Neural cell (in vitro differentiated cells): ENCODE measurements around the gene ACY1. TPM values are rescaled to one million over a fixed set of nuclear protein-coding genes. Genes with fewer than 3 reads are reported as not detected.

Experiments used
- H2AFZ ChIP-seq: fragments of 200-600, 300-800 bp; sonication (generic), shearing (Covaris generic); 2 replicates; pipeline ENCODE4 v1.6.0; 2014; ENCODE audit warnings: low read depth, mild to moderate bottlenecking, antibody characterized with exemption, low read length, moderate library complexity
- H3F3A ChIP-seq: fragments of 200-600 bp; shearing (Covaris generic); 2 replicates; pipeline ENCODE4 v1.6.1; 2016; ENCODE audit warnings: mild to moderate bottlenecking, moderate library complexity, mixed read lengths, antibody characterized with exemption, low read length; ENCODE audit not compliant: insufficient read depth, poor library complexity, severe bottlenecking
- H3K27ac ChIP-seq: fragments of 200-600, 300-800 bp; sonication (generic), shearing (Covaris generic); 2 replicates; pipeline ENCODE4 v1.5.1; 2014; ENCODE audit warnings: mild to moderate bottlenecking, low read length, moderate library complexity
- H3K27me3 ChIP-seq: fragments of 300-800, 200-600 bp; sonication (generic), shearing (Covaris generic); 2 replicates; pipeline ENCODE4 v1.6.0; 2014; ENCODE audit warnings: mild to moderate bottlenecking, low read depth, low read length, moderate library complexity; ENCODE audit not compliant: insufficient read depth
- H3K36me3 ChIP-seq: fragments of 300-800, 200-600 bp; sonication (generic), shearing (Covaris generic); 2 replicates; pipeline ENCODE4 v1.5.1; 2014; ENCODE audit warnings: mild to moderate bottlenecking, antibody characterized with exemption, low read length, moderate library complexity; ENCODE audit not compliant: insufficient read depth
- H3K4me2 ChIP-seq: fragments of 300-800, 200-600 bp; sonication (generic), shearing (Covaris generic); 2 replicates; pipeline ENCODE4 v1.6.0; 2014; ENCODE audit warnings: mild to moderate bottlenecking, low read length
- H3K4me3 ChIP-seq: fragments of 300-800, 200-600 bp; sonication (generic), shearing (Covaris generic); 2 replicates; pipeline ENCODE4 v1.5.1; 2014; ENCODE audit warnings: mild to moderate bottlenecking, low read length, moderate library complexity
- H3K79me2 ChIP-seq: fragments of 200-600 bp; shearing (Covaris generic); replicated peaks from 2 replicates; pipeline ENCODE4 v1.6.0; 2014; ENCODE audit warnings: mild to moderate bottlenecking, low read length, moderate library complexity; ENCODE audit not compliant: insufficient read depth
- H3K9ac ChIP-seq: fragments of 300-800, 200-600 bp; sonication (generic), shearing (Covaris generic); 2 replicates; pipeline ENCODE4 v1.6.1; 2016; ENCODE audit warnings: mild to moderate bottlenecking, low read length, mixed read lengths
- H3K9me2 ChIP-seq: fragments of 200-600 bp; shearing (Covaris generic); 2 replicates; pipeline ENCODE4 v1.6.1; 2016; ENCODE audit warnings: mild to moderate bottlenecking, low read length, mixed read lengths; ENCODE audit not compliant: insufficient read depth
- H3K9me3 ChIP-seq: fragments of 200-600, 300-800 bp; sonication (generic), shearing (Covaris generic); 2 replicates; pipeline ENCODE4 v1.6.1; 2016; ENCODE audit warnings: mild to moderate bottlenecking, mixed run types, low read length, moderate library complexity, mixed read lengths
- H4K20me1 ChIP-seq: fragments of 200-600 bp; shearing (Covaris generic); 2 replicates; pipeline ENCODE4 v1.6.1; 2016; ENCODE audit warnings: mild to moderate bottlenecking, mixed run types; ENCODE audit not compliant: insufficient read depth
- CTCF ChIP-seq: fragments of 450-650 bp; IDR thresholded peaks from 2 replicates; pipeline ENCODE4 v1.5.1; 2014; ENCODE audit warnings: antibody characterized with exemption, mild to moderate bottlenecking, moderate library complexity; ENCODE audit not compliant: poor library complexity, severe bottlenecking
- EP300 ChIP-seq: fragments of 450-650 bp; conservative IDR thresholded peaks from 2 replicates; pipeline ENCODE4 v1.6.1; 2014; ENCODE audit warnings: antibody characterized with exemption, mild to moderate bottlenecking, moderate library complexity; ENCODE audit not compliant: poor library complexity, severe bottlenecking
- EZH2 ChIP-seq: fragments of 200-600, 300-800 bp; shearing (Covaris generic), sonication (generic); IDR thresholded peaks from 2 replicates; pipeline ENCODE4 v1.6.1; 2014; ENCODE audit warnings: antibody characterized with exemption, low read length, borderline replicate concordance, mild to moderate bottlenecking; ENCODE audit not compliant: insufficient read depth, poor library complexity, severe bottlenecking
- MXI1 ChIP-seq: fragments of 450-650 bp; conservative IDR thresholded peaks from 2 replicates; pipeline ENCODE4 v1.6.1; 2014; ENCODE audit warnings: antibody characterized with exemption, mild to moderate bottlenecking; ENCODE audit not compliant: poor library complexity, severe bottlenecking
- POLR2AphosphoS5 ChIP-seq: IDR thresholded peaks from 2 replicates; pipeline ENCODE4 v1.6.1; 2012
- RAD21 ChIP-seq: fragments of 450-650 bp; conservative IDR thresholded peaks from 2 replicates; pipeline ENCODE4 v1.6.1; 2014; ENCODE audit warnings: antibody characterized with exemption, mild to moderate bottlenecking, moderate library complexity
- REST ChIP-seq: IDR thresholded peaks from 2 replicates; pipeline ENCODE4 v1.6.1; 2012; ENCODE audit warnings: borderline replicate concordance
- SMC3 ChIP-seq: fragments of 450-650 bp; conservative IDR thresholded peaks from 2 replicates; pipeline ENCODE4 v1.6.1; 2014; ENCODE audit warnings: antibody characterized with exemption, mild to moderate bottlenecking, moderate library complexity; ENCODE audit not compliant: poor library complexity
- TAF1 ChIP-seq: IDR thresholded peaks from 2 replicates; pipeline ENCODE4 v1.6.1; 2012; ENCODE audit warnings: low read depth
- polyA plus RNA-seq: library from polyadenylated mRNA; depleted of rRNA; stranded (reverse); fragments of >200 nt; gene quantifications from 2 replicates; pipeline ENCODE4 v1.2.3, GENCODE V29; 2014

Gene ACY1
- polyA plus RNA-seq, 1 donor from 2014 or later: 14.4 TPM

- Histone ChIP-seq H2AFZ (no peak overlapping the region), H3K9ac (no peak overlapping the region), H3K9me2 (no peaks in the 10 kb centered on the region), H3K4me2 (no peak overlapping the region), H3K9me3 (no peaks in the 10 kb centered on the region), H3K36me3 (no peaks in the 10 kb centered on the region), H3K27ac (no peak overlapping the region), H3K79me2 (no peaks in the 10 kb centered on the region), H4K20me1 (no peaks in the 10 kb centered on the region), H3K27me3 (no peaks in the 10 kb centered on the region), H3K4me3 (no peak overlapping the region), H3F3A (no peaks in the 10 kb centered on the region)
- TF ChIP-seq REST: no peak
- TF ChIP-seq EZH2: no peak
- no peak for TF ChIP-seq TAF1
- no peak for TF ChIP-seq CTCF
- TF ChIP-seq MXI1: no peak
- no peak for TF ChIP-seq SMC3
- no peak for TF ChIP-seq RAD21
- no peak for TF ChIP-seq POLR2AphosphoS5
These were observed 42.1 kb downstream of the ACY1 start for GRCh38 chr3:52025453-52025852.

- H3K9ac ChIP-seq: no peak overlapping the region
- TF ChIP-seq TAF1 (no peak), POLR2AphosphoS5 (no peak), REST (no peak), SMC3 (no peak), MXI1 (no peak), EP300 (no peak), CTCF (no peak), RAD21 (no peak), EZH2 (no peak)
- H3K36me3 ChIP-seq: no peaks in the 10 kb centered on the region
- H3K4me3 ChIP-seq: no peak overlapping the region
- no peaks in the 10 kb centered on the region for H3K9me3 ChIP-seq
- no peak overlapping the region for H3K27ac ChIP-seq
- H3K9me2 ChIP-seq: no peaks in the 10 kb centered on the region
- no peak overlapping the region for H3K4me2 ChIP-seq
- no peaks in the 10 kb centered on the region for H3K27me3 ChIP-seq
- H3K79me2 ChIP-seq: no peaks in the 10 kb centered on the region
- no peaks in the 10 kb centered on the region for H4K20me1 ChIP-seq
- no peaks in the 10 kb centered on the region for H3F3A ChIP-seq
- no peak overlapping the region for H2AFZ ChIP-seq
These were observed 42.7 kb downstream of the ACY1 start for GRCh38 chr3:52026041-52026440.
